ENCODE measurements around the gene HEXA.
A peak's percentile ranks its signal among the peaks of the same experiment; 100 is the strongest.

The HEXA gene

GRCh38 chr15:72377331-72377730, 1.5 kb upstream of the HEXA start:
- DNase-seq (ENCODE audit: low read depth, low spot score): no peak

DNA sequence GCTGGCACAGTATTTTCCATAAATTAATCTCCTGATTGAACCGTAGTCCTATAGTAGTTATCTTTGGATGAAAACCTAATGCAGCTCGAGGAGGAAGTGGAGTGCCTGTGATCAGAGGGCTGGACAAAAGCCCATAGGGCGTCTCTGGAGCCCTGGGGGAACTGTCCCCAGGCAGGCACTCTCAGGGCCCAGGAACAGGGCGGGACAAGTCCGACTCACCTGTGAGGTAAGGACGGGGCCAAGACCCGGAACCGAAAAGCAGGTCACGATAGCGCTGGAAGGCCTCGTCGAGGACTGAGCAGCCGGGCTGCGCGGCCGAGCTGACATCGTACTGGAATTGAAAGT, 341 bp downstream of the HEXA start:
- no peak for DNase-seq (ENCODE audit: low read depth, low spot score)

DNA sequence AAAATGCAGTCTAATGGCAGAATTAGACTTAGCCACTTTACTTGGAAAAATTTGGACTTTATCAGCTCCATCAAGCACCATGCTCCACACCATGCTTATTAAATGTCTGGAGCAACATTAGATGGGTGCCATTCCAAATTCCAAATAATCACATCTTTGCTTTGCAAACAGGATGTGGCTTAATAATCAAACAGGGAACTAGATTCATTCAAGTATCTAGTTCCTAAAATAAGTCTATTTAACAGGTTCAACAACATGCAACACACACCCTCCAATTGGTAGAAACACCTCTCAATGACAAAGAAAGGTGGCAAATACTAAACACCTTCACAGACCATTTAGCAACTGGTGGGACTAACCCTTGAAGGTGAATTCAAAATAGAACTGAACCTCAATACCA, 3.5 kb downstream of the HEXA start:
- no peak for DNase-seq (ENCODE audit: low read depth, low spot score)

DNA sequence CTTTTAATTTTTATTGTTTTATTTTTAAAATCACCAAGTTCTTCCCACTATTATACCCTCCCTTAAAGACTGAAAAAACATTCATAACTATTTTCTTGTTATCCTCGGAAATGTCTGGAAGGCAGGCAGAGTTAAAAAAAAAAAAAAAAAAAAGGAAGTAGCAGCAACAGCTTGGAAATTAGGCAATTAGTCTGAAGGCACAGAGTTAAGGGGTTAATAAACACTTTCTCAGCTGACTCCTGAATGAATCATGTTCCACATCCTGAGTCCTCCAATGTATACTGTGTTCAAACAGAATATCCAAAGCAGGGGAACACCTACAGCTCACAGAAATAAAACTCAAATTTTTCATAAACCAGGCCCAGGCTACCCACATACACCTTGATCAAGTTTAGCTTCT, 5.8 kb downstream of the HEXA start:
- DNase-seq (ENCODE audit: low read depth, low spot score): no peak

DNA sequence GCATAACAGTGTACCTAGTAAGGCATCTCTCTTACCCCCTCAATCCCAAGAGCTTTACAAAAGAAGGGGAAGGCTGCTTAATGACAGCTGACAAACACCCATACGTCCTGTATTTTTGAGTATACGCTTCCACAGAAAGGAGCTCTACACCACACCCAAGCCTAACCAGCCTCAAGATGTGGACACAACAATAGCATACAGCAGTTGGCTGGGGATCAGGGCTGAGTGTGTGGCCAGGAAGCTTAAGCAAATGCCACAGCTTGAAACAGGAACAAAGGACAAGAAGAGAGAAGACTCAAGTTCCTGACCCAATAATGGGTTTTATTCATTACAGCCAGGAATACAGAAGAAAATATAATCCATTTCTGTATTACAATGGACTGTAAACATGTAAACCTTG, 6.9 kb downstream of the HEXA start:
- DNase-seq (ENCODE audit: low read depth, low spot score): no peak

DNA sequence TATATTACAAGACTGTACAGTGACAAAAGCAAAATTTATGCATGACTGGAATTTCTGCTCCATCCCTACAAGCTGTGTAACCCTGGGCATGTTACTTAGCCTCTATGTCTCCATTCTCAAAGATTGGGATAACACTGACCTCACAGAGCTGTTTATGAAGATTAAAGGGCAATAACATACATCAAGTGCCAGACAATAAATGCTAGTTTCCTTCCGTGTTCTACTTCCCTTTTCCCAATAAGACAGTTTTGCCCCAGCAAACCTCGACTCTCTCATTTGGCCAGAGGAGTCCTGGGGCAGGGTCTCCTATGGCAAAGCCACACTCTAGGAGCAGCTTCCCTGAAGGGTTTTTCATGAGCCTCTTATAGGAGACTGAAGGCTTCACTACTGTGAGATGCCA, 7.5 kb downstream of the HEXA start:
- no peak for DNase-seq (ENCODE audit: low read depth, low spot score)

GRCh38 chr15:72365844-72366243, 10.0 kb downstream of the HEXA start:
- DNase-seq (ENCODE audit: low read depth, low spot score): no peak

- no peak for DNase-seq (ENCODE audit: low read depth, low spot score)
Measured at GRCh38 chr15:72361176-72361575, 14.6 kb downstream of the HEXA start.

GRCh38 chr15:72358650-72359171, 17.1 kb downstream of the HEXA start:
- DNase-seq (ENCODE audit: low read depth, low spot score): no peak

DNA sequence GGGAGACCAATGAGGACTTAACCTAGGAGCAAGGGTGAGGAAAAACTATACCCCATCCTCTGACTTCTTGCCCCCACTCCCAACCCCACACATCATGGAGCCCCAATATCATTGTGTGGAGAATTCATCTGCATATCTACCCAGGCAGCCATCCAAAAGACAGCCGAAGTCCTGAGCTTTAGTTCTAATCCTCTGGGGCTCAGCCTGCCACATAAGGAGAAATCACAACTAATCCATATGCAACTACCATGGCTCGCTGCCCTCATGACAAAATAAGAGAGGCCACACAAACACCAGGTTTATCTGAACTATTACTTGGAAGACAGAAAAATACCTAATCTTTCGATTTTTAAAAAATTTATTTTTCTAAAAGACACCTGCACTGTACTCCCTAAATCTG, 17.7 kb downstream of the HEXA start:
- DNase-seq (ENCODE audit: low read depth, low spot score): no peak

DNA sequence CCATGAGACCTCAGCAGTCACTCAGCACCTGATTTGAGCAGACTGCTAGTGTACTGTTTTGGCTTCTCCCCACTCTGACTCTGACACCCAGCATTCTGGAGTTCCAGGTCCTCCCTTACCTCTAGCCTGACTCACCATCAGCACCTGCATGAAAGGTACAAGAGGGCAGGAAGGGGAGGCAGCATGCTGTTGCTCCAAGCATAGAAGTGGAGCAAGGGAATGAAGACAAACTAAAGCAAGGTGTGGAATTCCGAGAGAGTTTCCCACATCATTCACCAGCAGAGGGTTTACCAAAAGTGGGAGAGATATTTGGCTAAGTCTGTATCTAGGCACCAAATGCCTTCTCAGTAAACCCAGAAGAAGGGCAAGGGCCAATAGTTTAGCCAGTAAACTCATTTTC, 21.3 kb downstream of the HEXA start:
- no peak for DNase-seq (ENCODE audit: low read depth, low spot score)

DNA sequence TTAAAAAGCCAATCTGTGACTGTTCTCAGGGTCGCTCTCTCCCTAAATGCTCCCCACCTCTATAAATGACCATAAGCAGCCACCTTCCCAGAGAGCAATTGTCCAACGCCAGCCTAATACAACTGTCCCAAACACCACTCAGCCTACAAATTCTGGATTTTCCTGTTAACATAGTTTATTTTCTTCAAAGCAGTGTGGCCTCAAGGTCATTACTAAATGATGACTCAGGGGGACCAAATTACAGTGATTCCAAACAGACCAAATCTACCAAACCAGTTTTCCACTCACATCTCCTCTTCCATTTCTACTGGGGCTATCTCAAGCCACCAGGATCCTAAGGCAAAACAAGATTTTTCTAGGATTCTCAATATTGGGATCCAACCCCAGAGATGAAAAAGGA, 22.5 kb downstream of the HEXA start:
- DNase-seq (ENCODE audit: low read depth, low spot score): no peak

DNA sequence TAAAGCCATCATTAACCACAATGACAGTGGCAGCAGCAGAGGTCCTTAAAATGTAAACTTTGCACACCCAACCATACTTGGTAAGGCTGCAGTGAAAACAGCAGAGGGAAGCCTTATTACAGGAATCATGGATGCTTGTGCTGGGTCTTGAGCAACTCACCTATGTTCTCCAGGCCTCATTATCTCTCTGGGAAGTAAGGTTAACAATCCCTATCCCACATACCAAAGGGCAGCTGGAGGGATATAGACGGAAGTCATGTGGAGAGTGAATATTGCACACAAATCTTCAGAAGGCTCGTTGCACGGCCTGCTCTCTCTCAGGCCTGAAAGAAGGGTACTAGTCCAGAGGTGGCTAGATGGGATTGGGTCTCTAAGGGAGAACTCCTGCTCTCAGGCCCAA, 30.0 kb downstream of the HEXA start:
- no peak for DNase-seq (ENCODE audit: low read depth, low spot score)

- DNase-seq (ENCODE audit: low read depth, low spot score): no peak
Measured at GRCh38 chr15:72345280-72345679, 30.5 kb downstream of the HEXA start.

- DNase-seq (ENCODE audit: low read depth, low spot score): no peak
Measured at GRCh38 chr15:72344602-72345001, 31.2 kb downstream of the HEXA start.

- DNase-seq (ENCODE audit: low read depth, low spot score): no peak
Measured at GRCh38 chr15:72342385-72342784, 33.4 kb downstream of the HEXA start.

DNA sequence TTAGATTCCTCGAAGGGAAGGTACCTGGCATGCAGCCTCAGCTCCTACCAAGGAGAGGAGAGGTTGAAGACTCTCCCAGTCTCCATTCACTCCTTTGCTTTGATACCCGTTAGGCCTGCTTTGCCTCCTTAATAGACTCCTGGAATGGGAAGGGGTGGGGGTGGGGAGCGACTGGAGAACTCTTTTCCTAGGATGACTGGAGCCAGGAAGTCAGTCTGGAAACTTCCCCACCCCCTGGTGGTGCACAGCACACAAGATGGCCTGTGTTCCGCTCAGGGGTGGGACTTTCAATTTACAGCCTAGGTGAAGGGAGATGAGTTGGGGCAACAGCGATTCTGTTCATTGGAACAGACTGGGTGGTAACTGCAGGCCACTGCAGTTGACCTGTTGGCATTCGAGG, 34.5 kb downstream of the HEXA start:
- no peak for DNase-seq (ENCODE audit: low read depth, low spot score)

DNA sequence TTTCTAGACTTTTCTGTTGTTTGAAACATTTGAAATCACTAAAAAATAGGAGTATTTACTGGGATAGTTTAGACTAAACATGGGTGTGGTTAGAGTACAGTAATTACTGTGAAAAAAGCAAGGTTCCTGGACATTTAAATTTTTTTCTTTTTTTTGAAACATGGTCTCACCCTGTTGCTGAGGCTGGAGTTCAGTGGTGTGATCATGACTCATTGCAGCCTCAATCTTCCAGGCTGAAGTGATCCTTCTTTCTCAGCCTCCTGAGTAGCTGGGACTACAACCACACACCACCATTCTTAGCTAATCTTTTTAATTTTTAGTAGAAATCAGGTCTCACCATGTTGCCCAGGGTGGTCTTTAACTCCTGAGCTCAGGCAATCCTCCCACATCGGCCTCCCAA, 35.4 kb downstream of the HEXA start:
- DNase-seq (ENCODE audit: low read depth, low spot score): no peak

DNA sequence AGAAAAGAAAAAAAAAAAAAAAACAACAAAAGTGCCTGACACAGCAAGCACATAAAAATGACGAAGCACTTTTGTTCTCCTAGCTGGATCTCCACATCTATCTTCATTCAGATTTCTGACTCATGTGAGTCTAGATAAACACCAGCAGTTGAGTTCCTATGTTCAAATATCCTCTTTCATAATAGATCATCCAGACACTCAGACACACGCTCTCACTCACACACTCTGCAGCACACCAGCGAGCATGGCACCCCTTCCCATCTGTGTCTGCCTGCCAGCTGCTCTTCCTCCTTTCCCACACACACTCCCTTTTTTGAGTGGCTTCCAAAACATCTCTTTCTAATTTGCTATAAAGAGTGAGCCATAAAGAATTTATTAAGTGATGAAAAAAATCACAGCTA, 36.0 kb downstream of the HEXA start:
- peak; percentile 33 for DNase-seq (ENCODE audit: low read depth, low spot score)

DNA sequence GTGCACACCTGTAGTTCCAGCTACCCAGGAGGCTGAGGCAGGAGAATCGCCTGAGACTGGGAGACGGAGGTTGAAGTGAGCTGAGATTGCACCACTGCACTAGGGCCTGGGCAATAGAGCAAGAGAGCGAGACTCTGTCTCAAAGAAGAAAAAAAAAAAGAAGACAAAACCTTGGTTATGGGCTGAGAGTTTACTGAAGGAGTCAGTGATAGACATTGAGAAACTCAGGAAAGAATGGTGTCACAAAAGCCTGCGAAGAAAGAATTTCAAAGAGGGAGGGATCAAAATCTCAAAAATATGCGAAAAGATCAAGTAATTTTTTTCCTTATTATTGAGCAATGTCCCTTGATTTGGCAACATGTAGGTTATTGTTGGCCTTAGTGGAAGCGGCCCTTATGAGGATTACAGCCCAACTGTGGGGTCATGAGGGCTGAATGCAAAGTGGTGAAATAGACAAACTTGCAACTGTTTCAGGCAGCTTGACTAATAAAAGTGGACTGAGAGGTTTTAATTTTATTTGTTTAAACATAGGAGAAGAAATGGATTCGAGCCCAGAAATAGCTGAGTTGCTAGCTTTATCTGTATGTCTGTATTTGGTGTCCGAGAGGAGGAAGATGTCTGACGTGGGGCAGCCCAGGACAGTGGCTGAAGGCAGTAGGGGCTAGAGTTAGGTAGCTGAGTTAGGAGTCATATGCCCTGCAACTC, 37.0 kb downstream of the HEXA start:
- no peak for DNase-seq (ENCODE audit: low read depth, low spot score)

DNA sequence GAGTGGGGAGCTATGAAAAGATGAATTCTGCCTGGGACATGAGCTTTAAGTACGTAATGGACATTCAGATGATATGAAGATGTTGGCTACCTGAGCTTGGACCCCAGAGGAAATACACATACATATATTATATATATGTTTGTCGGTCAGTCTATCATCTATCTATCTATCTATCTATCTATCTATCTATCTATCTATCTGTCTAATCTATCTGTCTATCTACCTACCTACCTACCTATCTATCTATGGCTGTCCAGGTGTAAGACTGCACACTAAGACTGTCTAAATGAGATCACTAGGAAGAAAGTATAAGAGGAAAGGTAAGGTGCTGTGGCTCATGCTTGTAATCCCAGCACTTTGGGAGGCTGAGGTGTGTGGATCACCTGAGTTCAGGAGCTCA, 37.7 kb downstream of the HEXA start:
- no peak for DNase-seq (ENCODE audit: low read depth, low spot score)

- no peak for DNase-seq (ENCODE audit: low read depth, low spot score)
Measured at GRCh38 chr15:72334842-72335241, 41.0 kb downstream of the HEXA start.

DNA sequence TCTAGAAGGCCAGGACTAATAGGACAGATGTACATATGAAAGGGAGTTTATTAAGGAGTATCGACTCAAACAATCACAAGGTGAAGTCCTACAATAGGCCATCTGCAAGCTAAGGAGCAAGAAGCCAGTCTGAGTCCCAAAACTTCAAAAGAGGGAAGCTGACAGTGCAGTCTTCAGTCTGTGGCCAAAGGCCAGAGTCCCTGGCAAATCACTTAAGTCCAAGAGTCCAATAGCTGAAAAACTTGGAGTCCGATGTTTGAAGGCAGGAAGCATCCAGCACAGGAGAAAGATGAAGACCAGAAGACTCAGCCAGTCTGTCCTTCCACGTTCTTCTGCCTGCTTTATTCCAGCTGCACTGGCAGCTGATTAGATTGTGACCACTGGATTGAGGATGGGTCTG, 44.8 kb downstream of the HEXA start:
- no peak for DNase-seq (ENCODE audit: low read depth, low spot score)

- DNase-seq (ENCODE audit: low read depth, low spot score): no peak
Measured at GRCh38 chr15:72323752-72324151, 52.1 kb downstream of the HEXA start.

Measured in smooth muscle cell of the brain vasculature (primary cell).